Measurements from ENCODE around the gene FOXP1.

The FOXP1 gene

DNA sequence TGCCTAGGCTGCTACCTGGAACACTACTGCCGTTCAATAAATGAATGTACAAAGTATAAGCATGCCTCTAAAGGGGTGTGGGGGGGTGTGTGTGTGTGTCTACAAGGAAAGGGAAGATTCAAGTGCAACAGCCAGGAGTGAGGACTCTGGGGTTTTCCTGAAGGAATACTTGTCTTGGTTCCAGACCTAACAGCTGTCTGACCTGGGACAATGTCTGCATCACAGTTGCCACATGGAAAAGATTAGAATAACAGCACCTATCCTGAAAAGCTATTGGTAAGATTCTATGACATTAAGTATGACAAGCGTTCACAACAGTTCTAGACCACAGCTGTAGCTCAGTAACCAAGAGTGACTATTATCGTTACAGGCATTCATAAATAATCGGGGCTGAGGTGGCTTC, 345.2 kb downstream of the FOXP1 start:
- DNase-seq (no peak), ATAC-seq (peak; percentile 42)

DNA sequence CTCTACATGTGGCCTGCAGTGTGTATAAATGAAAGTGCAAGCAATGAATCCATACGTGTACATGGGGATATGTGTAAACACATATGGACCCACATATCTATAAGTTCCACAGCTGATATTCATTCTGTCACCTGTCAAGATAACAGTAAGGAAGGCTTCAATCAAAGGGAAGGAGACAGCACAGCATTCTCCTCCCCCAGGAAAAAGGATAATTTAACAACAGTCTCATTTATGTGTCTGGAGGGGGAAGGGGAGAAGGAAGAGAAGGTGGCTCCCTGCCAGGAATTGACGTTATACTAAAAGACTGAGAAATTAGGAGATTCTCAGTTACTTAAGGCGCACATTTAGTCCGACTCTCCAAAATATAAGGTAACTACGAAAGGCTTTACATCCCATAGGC, 345.9 kb downstream of the FOXP1 start:
- ATAC-seq: no peak
- no peak for DNase-seq

DNA sequence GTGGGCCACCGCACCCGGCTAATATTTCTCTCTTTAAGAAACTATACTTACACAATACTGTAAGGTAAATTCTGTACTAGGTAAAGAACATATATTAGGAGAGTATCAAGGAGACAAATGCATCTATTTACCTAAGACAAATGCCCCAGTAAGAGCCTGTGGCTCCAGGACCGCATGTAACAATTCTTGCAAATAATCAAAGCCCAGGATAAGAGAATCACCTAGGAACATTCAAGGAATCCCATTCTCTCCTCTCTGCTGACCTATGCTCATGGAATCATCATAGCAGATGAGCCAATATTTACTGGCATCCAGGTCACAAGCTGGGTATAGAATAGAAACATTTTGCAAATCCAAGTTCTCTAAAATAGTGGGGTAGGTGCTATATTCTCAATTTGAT, 347.7 kb downstream of the FOXP1 start:
- ATAC-seq: no peak
- DNase-seq: no peak

DNA sequence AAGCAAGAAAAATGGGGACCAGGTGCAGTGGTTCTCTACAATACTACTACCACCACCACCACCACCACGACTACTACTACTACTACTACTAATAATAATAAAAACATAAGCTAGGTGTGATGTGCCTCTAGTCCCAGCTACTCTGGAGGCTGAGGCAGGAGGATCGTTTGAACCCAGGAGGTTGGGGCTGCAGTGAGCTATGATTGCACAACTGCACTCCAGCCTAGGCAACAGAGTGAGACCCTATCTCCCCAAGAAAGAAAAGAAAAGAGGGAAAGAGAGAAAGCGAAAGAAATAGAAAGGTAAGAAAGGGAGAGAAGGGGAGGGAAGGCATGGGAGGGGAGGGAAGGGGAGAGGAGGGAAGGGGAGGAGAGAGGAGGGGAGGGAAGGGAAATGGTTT, 350.6 kb downstream of the FOXP1 start:
- ATAC-seq: no peak

DNA sequence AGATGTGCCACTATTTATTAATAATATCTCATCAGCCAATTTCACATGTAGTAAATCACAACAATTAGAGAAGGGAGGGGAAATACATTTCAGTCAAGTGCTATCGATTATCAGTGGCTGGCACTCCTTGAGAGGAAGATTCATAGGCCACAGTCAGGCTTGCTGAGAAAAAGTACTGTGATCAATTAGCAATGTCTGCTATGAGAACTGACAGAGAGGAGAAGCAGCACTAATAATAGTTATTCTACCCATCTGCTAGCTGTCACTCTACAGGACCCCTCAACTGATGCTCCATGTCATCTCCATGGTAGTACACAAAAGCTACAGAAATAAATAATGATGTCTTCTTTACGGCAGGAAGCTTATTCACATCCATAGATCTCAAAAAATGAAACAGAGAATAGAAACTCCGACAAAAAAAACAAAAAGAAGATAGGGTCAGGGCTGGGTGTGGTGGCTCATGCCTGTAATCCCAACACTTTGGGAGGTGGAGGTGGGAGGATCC, 351.3 kb downstream of the FOXP1 start:
- ATAC-seq: peak; percentile 29
- no peak for DNase-seq

More for the DNA sequence above, 350.6 kb downstream of the FOXP1 start:
- no peak for DNase-seq

DNA sequence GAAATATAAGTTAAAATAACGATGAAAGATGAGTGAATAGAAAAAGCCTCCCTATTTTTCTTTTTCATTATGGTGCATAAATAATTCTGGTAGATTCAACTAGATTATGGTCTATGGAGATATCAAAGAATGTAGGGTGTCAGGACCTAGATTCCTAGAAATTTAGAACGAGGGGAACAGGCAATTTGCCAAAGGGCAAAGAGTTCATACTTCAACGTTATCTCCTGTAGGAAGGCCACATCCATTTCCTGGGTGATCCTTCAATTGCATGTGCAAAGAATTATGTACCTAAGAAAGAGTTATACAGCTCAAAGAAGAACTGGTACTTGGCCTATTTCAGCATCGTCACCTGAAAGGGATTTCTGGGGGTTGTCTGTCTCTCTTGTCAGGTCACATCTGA, 351.8 kb downstream of the FOXP1 start:
- ATAC-seq (no peak), DNase-seq (no peak)

DNA sequence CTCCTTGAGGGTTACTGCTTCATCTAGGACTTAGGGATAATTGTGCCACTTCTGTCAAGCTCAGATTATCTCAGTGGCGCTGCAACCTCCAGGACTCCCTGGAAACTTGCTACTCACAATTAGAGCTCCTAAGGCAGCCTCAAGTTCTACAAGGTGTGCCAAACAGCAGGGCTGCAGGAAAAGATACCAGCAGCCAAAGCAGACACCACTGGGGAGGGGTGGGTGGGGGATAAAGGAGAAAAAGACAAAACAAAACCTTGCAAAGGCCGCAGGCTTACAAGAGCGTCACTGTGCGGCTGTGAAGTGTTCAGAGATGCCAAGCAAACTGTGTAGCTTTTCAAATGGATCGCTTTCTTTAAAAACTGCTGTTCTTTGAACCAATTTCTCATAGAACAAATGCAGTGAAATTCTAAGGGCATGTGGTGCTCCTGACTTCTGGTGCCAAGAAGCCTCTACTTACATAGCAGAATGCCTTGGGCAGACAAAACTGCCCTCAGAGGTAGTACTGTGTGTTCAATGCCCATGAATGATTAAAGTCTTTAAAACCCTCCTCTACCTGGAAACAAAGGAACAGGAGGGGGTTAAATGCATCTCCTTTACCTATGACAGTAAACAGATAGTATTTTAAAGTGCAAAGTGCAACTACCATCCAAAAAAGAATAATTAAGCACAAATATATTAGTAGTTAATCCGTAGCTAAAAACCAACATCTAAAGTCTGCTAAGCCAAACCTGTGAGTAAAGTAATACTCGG, 353.4 kb downstream of the FOXP1 start:
- ATAC-seq: no peak
- no peak for DNase-seq

DNA sequence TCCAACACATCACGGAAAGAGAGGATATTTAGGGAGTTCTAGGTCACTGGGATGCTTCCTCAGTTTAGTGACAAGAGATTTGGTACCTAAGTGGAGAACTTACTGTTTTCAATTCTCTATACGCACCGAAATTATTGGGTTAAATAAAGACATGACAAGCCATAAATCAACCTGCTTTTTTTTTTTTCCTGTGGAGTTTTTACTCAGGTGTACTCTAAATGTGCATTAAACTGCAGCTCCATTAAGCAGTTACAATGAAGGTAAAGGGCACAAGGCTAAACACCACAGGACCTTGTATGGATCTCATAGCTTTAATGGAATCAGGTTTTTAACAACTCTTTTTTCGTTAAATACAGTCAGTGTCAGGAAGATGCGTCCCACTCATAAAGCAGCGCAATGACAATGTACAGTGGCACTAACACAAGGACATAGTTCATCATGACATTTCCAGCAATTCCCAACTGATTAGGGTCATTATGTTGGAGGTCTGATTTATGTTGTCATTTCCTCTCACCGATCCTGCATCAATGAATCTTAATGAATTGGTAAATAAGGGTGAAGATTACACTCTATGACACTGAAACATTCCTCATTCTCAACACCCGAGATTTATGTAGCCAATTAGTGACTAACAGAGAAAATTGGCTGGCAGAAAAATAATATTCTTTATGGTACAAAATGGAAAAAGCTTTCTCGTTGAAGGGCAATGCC, 355.2 kb downstream of the FOXP1 start:
- DNase-seq: no peak
- no peak for ATAC-seq

DNA sequence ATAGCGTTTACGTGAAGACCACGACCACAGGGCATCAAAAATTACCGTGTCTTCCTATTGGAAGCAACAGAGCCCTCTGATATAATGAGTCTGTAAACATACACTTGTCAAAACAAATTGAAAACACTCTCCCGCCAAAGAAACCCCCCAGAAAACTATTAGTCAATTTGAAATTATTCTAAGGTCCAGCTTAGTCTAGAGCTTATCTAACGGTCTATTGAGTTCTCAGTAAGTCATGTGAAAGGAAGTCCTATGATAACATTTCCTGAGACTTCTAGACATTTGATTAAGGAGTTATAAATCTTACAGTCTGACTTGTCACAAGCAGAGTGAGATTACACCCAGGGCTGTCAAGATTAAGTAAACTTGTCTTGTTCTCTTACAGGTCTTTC, 356.3 kb downstream of the FOXP1 start:
- ATAC-seq (no peak), DNase-seq (no peak)

DNA sequence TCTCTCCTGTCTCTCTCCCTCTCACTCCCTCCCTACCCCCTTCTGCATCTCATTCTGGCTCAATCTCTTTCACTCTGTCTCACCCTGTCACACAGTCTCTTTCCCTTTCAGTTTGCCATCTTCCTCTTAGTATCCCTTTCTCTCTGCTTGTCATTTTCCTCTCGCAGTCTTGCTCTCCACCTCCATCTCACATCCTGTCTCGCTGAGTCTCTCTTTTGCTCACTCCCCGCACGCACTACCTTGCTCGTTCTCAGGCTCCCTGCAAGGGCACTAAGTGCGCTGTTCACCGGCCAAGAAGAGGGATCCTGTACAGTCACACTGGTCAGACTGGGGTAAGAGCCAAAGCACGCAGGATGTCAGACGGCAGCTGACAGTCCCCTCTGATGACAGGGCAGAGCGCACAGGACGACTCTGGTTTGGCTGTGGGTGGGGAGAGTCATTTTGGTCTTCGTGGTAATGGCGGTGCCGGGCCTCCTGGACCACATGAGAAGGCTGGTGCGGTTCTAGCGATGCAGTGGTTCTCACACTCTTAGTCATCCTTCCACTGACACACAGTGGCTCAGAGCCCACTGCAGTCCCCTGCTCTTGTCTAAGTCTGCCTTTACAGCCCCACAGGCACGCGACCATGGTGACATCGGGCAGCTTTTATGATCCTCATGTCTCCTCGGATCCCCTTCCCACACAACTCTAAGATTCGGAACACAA, 356.8 kb downstream of the FOXP1 start:
- DNase-seq: peak; percentile 89
- peak; percentile 93 for ATAC-seq

DNA sequence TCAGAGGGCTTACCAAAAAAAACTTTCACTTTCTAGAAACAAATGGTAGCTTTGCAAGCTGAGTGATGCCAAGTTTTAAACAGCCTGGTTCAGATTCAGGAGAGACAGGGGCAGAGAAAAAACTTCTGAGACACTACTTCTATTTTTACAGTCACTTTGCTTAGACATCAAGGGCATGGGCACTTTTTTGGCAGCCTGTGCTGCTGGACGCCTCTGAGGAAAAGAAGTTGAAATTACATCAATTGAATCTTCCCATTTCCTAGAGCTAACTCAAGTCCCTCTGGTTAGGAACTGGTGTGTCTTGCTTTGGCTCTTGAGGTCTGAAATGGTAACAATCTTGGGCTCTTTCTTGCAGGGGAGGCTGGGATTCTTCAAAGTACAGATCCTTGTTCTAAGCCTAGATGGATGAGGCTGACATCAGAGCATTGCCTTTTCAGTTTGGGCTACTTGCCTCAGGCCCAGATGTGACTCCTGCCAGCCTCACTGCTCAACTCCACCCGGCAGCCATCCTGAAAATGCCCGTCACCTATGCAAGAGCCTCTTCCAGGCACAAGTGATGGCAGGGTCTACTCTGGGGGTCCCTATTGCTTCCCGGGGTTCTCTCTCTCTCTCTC, 357.5 kb downstream of the FOXP1 start:
- ATAC-seq: no peak

DNA sequence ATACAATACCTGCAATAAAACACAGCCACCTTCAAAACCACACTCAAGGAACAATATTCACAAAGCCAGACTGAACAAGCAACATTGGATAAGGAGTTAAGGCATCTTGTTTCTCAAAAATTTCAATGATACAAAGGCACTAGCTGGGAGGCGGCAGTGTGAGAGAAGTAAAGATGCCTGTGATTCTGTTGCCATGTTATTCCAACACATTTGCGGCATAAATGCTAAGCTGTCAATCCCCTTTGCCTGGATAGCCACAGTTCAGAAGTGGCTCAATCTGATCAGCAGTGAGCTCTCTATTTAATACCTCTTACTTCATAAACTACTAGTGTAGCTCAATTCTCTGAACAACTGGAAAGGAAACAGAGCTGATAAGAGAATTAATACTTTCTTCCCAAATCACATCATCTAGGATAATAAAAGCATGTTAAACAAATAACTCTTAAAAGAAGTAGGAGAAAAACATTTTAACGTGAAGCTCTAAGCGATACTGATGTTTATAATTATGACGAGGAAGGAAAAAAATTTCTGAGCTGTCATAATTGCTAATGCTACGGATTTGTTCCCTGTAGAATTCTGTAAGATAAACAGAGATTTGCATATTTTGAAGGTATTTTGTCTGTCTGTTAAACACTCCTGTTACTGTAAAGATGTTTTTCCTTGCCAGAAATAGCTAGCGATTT, 358.4 kb downstream of the FOXP1 start:
- no peak for DNase-seq
- ATAC-seq: no peak

More for the DNA sequence above, 357.5 kb downstream of the FOXP1 start:
- no peak for DNase-seq

DNA sequence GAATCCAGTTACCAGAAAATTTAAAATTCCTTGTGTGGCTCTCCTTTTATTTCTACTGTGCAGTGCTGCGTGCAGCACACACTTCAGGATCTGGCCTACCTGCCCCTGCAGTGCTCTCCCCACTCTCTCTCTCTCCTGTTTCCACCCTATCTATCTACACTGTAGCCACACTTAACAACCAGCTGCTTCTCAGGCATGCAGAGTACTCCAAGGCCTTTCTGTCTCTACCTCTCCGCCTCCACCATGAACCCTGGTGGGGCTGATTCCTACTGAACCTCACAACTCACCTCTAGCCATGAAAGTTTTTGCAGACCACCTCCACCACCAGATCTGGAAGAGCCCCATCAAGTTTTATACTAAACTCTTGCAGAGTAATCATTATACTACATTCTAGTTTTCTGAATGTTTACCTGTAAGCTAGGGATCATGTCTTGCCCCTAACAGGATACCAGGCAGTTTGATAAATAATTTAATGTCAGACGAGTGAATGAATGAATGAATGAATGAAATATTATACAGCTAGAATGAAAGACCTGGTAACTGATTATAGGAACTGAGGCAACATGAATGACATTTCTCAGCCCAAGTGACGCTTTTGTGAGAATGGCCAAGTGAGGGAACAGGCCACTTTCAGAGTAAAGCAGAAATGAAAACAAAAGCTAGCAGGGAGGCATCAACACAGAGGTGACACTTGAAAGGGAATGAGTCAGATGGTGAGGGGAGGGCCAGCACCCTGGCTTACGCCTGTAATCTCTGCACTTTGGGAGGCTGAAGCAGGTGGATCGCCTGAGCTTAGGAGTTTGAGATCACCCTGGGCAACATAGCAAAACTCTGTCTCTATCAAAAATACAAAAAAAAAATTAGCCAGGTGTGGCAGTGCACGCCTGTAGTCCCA, 363.5 kb downstream of the FOXP1 start:
- DNase-seq (peak; percentile 55), ATAC-seq (peak; percentile 96)

DNA sequence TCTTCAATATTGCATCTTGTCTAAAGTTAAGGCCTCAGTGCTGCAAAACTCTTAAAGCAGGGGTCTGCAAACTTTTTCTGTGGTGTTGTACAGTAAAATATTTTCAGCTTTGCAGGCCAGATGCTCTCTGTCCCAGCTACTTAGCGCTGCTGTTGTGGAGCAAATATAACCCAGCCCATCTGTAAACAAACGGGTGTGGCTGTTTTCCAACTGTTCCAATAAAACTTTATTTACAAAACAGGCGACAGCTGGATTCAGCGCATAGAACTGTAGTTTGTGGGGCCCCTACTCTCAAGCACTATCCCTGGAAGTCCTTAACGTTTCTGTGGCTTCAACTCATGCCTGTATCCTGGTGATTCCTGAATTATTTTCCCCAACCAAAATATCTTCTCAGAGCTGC, 365.0 kb downstream of the FOXP1 start:
- DNase-seq (no peak), ATAC-seq (no peak)

DNA sequence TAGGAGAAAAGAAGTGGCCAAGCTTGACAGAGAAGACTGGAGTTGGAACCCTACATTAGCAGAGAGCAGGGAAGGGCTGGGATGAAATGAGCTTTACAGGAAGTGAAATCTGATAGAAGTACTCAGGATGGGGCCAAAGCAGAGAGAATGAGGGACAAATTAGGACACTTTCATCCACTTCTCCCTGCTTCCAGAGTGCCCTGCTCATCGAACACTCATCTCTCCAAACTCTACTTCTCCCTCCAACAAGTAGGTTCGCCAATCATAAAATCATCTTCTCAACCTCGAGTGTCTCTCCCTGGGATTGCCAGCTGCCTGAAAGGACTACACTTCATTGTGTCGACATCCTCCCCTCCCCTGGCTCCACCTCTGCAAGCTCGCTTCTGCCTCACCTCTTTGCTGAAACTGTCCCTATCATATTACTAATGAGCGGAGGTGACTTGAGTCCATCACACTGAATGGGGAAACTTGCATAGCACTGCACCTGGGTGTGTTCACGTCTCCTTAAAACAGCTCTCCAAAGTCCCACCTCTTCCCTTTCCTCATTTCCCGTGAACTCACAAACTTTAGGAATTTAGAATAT, 365.8 kb downstream of the FOXP1 start:
- ATAC-seq: no peak

DNA sequence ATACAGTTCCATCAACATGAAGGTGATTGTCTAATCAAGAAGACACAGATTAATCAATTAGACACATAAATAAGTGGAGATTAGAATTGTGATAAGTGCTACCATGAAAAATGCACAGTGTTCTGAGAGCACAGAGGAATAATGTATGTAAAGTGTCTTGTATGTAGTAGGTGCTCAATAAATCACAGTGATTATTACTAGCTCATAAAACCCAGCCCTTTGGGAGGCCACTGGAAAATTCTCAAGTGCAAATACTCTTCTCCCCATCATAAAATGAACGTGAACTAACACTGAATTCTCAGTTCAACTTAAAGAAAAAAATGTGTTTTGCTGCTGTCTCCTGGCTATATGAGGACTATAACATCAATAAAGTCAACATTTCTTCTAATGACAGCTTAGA, 368.2 kb downstream of the FOXP1 start:
- DNase-seq (no peak), ATAC-seq (no peak)

More for the DNA sequence above, 365.8 kb downstream of the FOXP1 start:
- DNase-seq: no peak

DNA sequence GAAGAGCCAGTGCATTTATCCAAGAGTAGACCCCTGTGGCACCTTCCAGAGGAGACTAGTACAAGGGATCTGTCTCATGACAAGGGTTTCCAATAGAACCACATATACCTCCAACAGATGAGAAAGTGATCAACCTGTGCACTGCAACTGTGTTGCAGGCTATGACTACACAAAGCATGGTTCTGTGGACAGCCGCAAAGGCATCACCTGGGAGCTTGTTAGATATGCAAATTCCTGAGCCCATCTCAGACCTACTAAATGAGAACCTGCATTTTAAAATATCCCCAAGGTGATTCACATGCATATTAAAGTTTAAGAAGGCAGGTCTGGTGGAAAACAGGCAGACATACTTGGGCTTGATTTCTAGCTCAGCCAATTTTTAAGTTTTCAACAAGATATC, 368.7 kb downstream of the FOXP1 start:
- no peak for DNase-seq
- ATAC-seq: peak; percentile 43

DNA sequence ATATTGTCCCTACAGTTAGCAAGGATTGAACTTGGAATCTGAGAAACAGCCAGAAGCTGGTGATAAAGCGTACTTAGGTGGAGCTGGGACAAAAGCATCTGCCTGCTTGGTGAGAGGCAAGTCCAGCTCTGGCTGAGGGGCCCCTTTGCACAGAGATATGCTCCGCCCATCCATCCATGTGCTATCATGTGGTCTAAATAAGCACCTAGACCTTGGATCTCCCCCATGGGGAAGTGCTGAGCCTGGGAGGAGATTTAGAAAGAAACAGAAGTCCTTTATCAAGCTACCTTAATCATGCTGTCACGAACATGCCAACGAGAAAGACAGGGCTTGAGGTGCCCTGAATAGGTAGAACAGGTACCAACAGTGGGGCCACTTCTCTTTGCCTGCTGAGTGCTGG, 369.5 kb downstream of the FOXP1 start:
- ATAC-seq: no peak
- no peak for DNase-seq

DNA sequence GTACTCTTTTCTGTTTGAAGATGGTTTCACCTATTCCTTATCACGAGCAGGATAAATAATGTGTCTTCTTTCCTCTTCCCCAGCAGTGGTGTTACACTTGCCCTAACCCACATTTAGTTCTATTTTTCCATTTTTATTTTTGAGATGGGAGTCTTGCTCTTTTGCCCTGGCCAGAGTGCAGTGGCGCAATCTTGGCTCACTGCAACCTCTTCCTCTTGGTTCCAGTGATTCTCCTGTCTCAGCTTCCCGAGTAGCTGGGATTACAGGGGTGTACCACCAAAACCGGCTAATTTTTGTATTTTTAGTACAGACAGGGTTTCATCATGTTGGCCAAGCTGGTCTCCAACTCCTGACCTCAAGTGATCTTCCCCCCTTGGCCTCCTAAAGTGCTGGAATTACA, 372.4 kb downstream of the FOXP1 start:
- DNase-seq (no peak), ATAC-seq (no peak)

DNA sequence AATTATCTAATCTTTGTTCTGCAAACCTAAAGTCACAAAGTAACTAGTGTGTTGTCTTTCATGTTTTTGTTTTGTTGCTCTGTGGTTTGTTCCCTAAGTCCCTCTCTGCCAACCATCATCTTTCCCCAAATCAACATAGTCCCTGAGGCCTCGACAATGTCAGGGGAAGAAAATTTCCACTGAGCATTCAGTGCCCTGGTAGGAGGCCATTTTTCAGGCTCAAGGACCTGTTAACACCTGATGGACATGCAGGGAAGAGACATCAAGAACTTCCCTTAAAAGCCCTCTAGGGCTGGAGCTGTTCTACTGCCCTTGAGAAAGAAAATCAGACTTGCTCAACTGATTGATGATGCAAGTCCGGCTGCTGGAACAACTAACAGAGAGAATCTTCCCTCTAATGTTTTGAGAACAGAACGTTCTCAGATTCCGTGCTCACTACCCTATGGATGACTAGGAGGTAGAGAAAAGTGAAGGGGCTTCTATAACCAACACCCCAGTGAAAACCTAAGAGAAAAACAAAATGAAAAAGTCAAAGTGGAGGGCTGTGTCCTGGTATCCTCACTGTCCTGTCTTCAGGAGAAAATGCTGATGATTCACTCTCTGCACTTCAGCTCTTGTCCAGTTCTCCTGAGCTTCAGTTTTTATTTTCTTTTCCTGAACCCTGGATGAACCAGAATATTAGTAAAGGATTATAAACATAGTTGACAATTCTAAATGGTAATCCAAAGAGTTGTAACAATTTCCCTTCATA, 373.1 kb downstream of the FOXP1 start:
- ATAC-seq (no peak), DNase-seq (no peak)
